K562 (cell line): Measurements from ENCODE around the gene SPAG4. TPM values are rescaled to one million over a fixed set of nuclear protein-coding genes. Genes with fewer than 3 reads are reported as not detected.

ENCODE experiments used
- ATAC-seq: fragments of 200-7000 bp; cut with Tn5 transposase; 3 replicates; pipeline ENCODE4 v1.9.1; 2020; ENCODE audit warnings: moderate library complexity
- BruUV-seq: library from RNA; stranded (reverse); fragments of 400-500 nt; replicated peaks from 2 replicates; lab custom pipeline; 2021; lab: Mats Ljungman, UMichigan
- CTCF ChIA-PET: fragments of 300-600 bp; formaldehyde crosslinking; extraction: SDS; loops from one replicate; lab custom pipeline; 2021; ENCODE audit warnings: low intra/inter-chr PET ratio; lab: Yijun Ruan, JAX
- POLR2A ChIA-PET: fragments of 300-600, 350-650 bp; sonication (Branson Sonifier 250); formaldehyde crosslinking; extraction: SDS; loops from one replicate; lab custom pipeline; 2021; ENCODE audit warnings: antibody characterized with exemption, inconsistent platforms; lab: Yijun Ruan, JAX
- DNase-seq, 4 experiments: peaks; one replicate each; pipeline versions ENCODE4 v3.0.0 to v3.0.0-alpha.2; 2011 to 2018; ENCODE audit warnings: low spot score in 3 of 4, mixed read lengths in 3 of 4; ENCODE audit errors: extremely low read depth in 1 of 4
- FAIRE-seq: peaks from 2 replicates; lab custom pipeline; 2011; peaks lifted over from hg19 to GRCh38; lab: Jason Lieb, UNC
- H2AFZ ChIP-seq: 2 replicates; pipeline ENCODE4 v1.6.0; 2011; ENCODE audit warnings: low read depth, low read length, control low read depth, inconsistent platforms
- H3K27ac ChIP-seq: fragments of 200-600 bp; 3 replicates; pipeline ENCODE4 v1.8.0; 2011; ENCODE audit warnings: low read depth, mild to moderate bottlenecking, control low read depth, inconsistent platforms, low read length, moderate library complexity, mixed read lengths; ENCODE audit errors: extremely low read depth
- H3K27me3 ChIP-seq, 2 experiments: fragments of 300-600 bp in 1 of 2; 2 replicates in 1 of 2; 3 replicates in 1 of 2; pipeline versions ENCODE4 v1.6.0 to v1.8.0; 2011; ENCODE audit warnings: inconsistent platforms in 2 of 2, low read length in 2 of 2, mild to moderate bottlenecking in 1 of 2, mixed read lengths in 1 of 2, moderate library complexity in 1 of 2; ENCODE audit not compliant: control insufficient read depth in 2 of 2, insufficient read depth in 2 of 2
- H3K36me3 ChIP-seq: fragments of 300-600 bp; 3 replicates; pipeline ENCODE4 v1.8.0; 2011; ENCODE audit warnings: mild to moderate bottlenecking, low read length, inconsistent platforms; ENCODE audit not compliant: control insufficient read depth, insufficient read depth
- H3K4me1 ChIP-seq, 2 experiments: fragments of 200-600 bp in 1 of 2; replicated peaks in 1 of 2; 2 replicates in 1 of 2; 3 replicates in 1 of 2; pipeline versions ENCODE4 v1.5.1 to v1.8.0; 2011; ENCODE audit warnings: inconsistent platforms in 2 of 2, low read length in 2 of 2, mild to moderate bottlenecking in 1 of 2, mixed read lengths in 1 of 2, moderate library complexity in 1 of 2; ENCODE audit not compliant: control insufficient read depth in 2 of 2, insufficient read depth in 2 of 2
- H3K4me2 ChIP-seq: 2 replicates; pipeline ENCODE4 v1.6.1; 2011; ENCODE audit warnings: low read length, control low read depth, inconsistent platforms, mixed read lengths; ENCODE audit not compliant: insufficient read depth
- H3K4me3 ChIP-seq: fragments of 200-600 bp; sonication (generic), shearing (Covaris generic); 2 replicates; pipeline ENCODE4 v1.5.1; 2016; ENCODE audit warnings: control low read depth, inconsistent platforms
- H3K79me2 ChIP-seq: fragments of 200-600 bp; 3 replicates; pipeline ENCODE4 v1.8.0; 2011; ENCODE audit warnings: low read length, inconsistent platforms; ENCODE audit not compliant: control insufficient read depth, insufficient read depth
- H3K9ac ChIP-seq, 2 experiments: 2 replicates each; pipeline versions ENCODE4 v1.6.0 to v1.6.1; 2011; ENCODE audit warnings: low read depth in 2 of 2, low read length in 2 of 2, control low read depth in 1 of 2, inconsistent platforms in 1 of 2, mild to moderate bottlenecking in 1 of 2, mixed read lengths in 1 of 2; ENCODE audit not compliant: insufficient read depth in 1 of 2
- H3K9me1 ChIP-seq: one replicate; pipeline ENCODE4 v1.6.0; 2011; ENCODE audit warnings: inconsistent platforms, mild to moderate bottlenecking, low read length, moderate library complexity; ENCODE audit not compliant: control insufficient read depth, insufficient read depth
- H3K9me3 ChIP-seq: replicated peaks from 2 replicates; pipeline ENCODE4 v1.5.1; 2011; ENCODE audit warnings: low read depth, low read length, inconsistent platforms; ENCODE audit not compliant: control insufficient read depth, insufficient read depth
- H4K20me1 ChIP-seq: replicated peaks from 2 replicates; pipeline ENCODE4 v1.6.1; 2011; ENCODE audit warnings: low read length, inconsistent platforms, mixed read lengths; ENCODE audit not compliant: control insufficient read depth, insufficient read depth
- JUN ChIP-seq, 2 experiments: sonication (generic) in 1 of 2; formaldehyde crosslinking in 1 of 2; IDR thresholded peaks; 2 replicates each; pipeline versions ENCODE4 v1.6.1 to v1.8.0; 2012 to 2022; ENCODE audit warnings: borderline replicate concordance in 2 of 2, mild to moderate bottlenecking in 2 of 2, improper control_type of control experiment in 1 of 2, low read depth in 1 of 2, low read length in 1 of 2, missing genetic modification reagents in 1 of 2
- LEF1 ChIP-seq: fragments of 450-650 bp; IDR thresholded peaks from 2 replicates; pipeline ENCODE4 v1.6.1; 2016; ENCODE audit warnings: mild to moderate bottlenecking
- NFIC ChIP-seq: fragments of 450-650 bp; IDR thresholded peaks from 2 replicates; pipeline ENCODE4 v1.6.1; 2017; ENCODE audit warnings: mild to moderate bottlenecking, inconsistent platforms
- TCF7L2 ChIP-seq: fragments of 150-350 bp; IDR thresholded peaks from 2 replicates; pipeline ENCODE4 v1.6.1; 2016; ENCODE audit warnings: low read depth, mild to moderate bottlenecking, low read length, moderate library complexity
- ZNF57 ChIP-seq: fragments of 450-650 bp; formaldehyde crosslinking; IDR thresholded peaks from 2 replicates; pipeline ENCODE4 v1.4.0; 2020; ENCODE audit warnings: mild to moderate bottlenecking, moderate library complexity
- WGBS: fragments of 100-300 bp; shearing (Covaris generic); methylation state at CpG from one replicate; pipeline ENCODE4 v1.1.6; 2016; ENCODE audit warnings: low coverage, mixed read lengths; ENCODE audit not compliant: insufficient coverage; ENCODE audit errors: missing lambda C conversion rate; 5-methylcytosine and 5-hydroxymethylcytosine counted together
- in situ Hi-C: fragments of 300-500 bp; cut with MboI; formaldehyde crosslinking; loops from 4 replicates; pipeline ENCODE4 v1.15.0; 2018; ENCODE audit warnings: inconsistent platforms, mixed read lengths
- intact Hi-C: fragments of 100-400 bp; cut with micrococcal nuclease; formaldehyde crosslinking; loops from 2 replicates; pipeline ENCODE4 v1.14.2; 2022
- polyA plus RNA-seq, 8 experiments: library from polyadenylated mRNA; depleted of rRNA in 4 of 8; stranded (reverse) in 5 of 8; unstranded in 3 of 8; fragments of >200 nt; fragmentation: Nextera tagmentation in 2 of 8; fragmentation: Illumina TruSeq in 1 of 8; extraction: Ambion mirVana in 2 of 8; extraction: Trizol in 1 of 8; gene quantifications; 2 replicates each; pipeline versions ENCODE4 v1.2.1 to v1.2.3, GENCODE V29; 2011 to 2014; ENCODE audit warnings: inconsistent platforms in 1 of 8, missing spikeins in 1 of 8
- total RNA-seq, 7 experiments: library from RNA; depleted of rRNA in 6 of 7; stranded (reverse); fragments of >200 nt in 6 of 7; fragmentation: Illumina TruSeq in 2 of 7; extraction: Trizol in 2 of 7; gene quantifications; 2 replicates each; pipeline versions ENCODE4 v1.2.1 to v1.2.3, GENCODE V29; 2011 to 2021; ENCODE audit warnings: low replicate concordance in 1 of 7
- TF ChIP-seq, protein P1 (sequence below): fragments of 450-650 bp; formaldehyde crosslinking; IDR thresholded peaks from 2 replicates; pipeline ENCODE4 v1.4.0; 2020; ENCODE audit warnings: mild to moderate bottlenecking

SPAG4 gene
- total and polyA plus RNA-seq, 9 of the 15 experiments (the other 6 are each of a cell fraction or from before 2014, with no cell fraction given): 1.6 to 11.4 (median 4.6) TPM

DNA sequence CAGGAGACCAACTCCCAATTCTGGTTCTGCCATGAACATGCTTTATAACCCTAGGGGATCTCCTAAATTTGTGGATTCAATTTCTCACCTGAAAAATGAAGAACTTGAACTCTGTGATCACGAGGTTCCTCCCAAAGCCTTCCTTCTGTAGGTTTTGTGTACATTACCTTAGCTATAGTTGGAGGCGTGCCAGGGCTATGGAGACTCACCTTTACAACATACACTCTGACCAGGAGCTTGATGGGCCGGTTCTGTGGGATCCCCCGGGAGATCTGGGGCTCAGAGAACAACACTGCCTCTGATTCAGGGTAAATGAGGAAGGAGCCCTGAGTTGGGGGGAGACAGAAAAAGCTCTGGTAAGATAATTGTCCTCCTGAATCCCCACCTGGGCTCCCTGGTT is 39.7 kb upstream of the SPAG4 start:
- no peak overlapping the region for H2AFZ ChIP-seq
- H3K4me2 ChIP-seq: no peak overlapping the region

GRCh38 chr20:35576816-35577215 is 38.8 kb upstream of the SPAG4 start:
- H3K4me3 ChIP-seq: no peak overlapping the region
- no peak overlapping the region for H2AFZ ChIP-seq
- CTCF ChIA-PET: no interaction called here
- FAIRE-seq: no peak
- H3K4me1 ChIP-seq: no peaks in the 10 kb centered on the region
- POLR2A ChIA-PET: interaction anchor here (0.6 kb wide), 1 partner anchor 331 kb away, joined by 3 read pairs; no protein-coding TSS in a partner anchor
- TF ChIP-seq TCF7L2 (no peak), JUN (IDR thresholded peaks at IDR 0.05; ENCODE audit: borderline replicate concordance, low read depth, low read length) (no peak), JUN (CRISPR knock-in tag; IDR thresholded peaks at IDR 0.05; ENCODE audit: borderline replicate concordance) (no peak), LEF1 (no peak)
- H4K20me1 ChIP-seq: no peaks in the 10 kb centered on the region
- BruUV-seq: no TSS peak
- in situ Hi-C loops (no loop called here), intact Hi-C loops (no loop called here)
- H3K9ac ChIP-seq: peak overlapping the region in 1 of 2 experiments; percentile 69; a peak in 1 of 4 replicates
- 2% methylated on average over 3 of the region's 3 CpGs for WGBS
- no peaks in the 10 kb centered on the region for H3K9me3 ChIP-seq
- H3K27ac ChIP-seq: no peak overlapping the region
- no peaks in the 10 kb centered on the region for H3K36me3 ChIP-seq
- H3K79me2 ChIP-seq: no peaks in the 10 kb centered on the region
- DNase-seq: no peak
- no peaks in the 10 kb centered on the region for H3K9me1 ChIP-seq
- H3K4me2 ChIP-seq: no peak overlapping the region
- no peaks in the 10 kb centered on the region; a peak in 1 of 5 replicates for H3K27me3 ChIP-seq
- peak; percentile 43; the same call in 1 of the 3 replicates for ATAC-seq

More for the DNA sequence above, 39.7 kb upstream of the SPAG4 start:
- H3K27me3 ChIP-seq: no peaks in the 10 kb centered on the region; a peak in 1 of 5 replicates
- no peak overlapping the region for H3K4me3 ChIP-seq
- BruUV-seq: no TSS peak
- no peaks in the 10 kb centered on the region for H3K79me2 ChIP-seq
- H3K9me3 ChIP-seq: no peaks in the 10 kb centered on the region
- DNase-seq (no peak), ATAC-seq (no peak), FAIRE-seq (no peak)
- TF ChIP-seq NFIC: 0 out of 2 replicates have a peak, but pooled peaks have one; percentile 13
- TF ChIP-seq, protein P1, sequence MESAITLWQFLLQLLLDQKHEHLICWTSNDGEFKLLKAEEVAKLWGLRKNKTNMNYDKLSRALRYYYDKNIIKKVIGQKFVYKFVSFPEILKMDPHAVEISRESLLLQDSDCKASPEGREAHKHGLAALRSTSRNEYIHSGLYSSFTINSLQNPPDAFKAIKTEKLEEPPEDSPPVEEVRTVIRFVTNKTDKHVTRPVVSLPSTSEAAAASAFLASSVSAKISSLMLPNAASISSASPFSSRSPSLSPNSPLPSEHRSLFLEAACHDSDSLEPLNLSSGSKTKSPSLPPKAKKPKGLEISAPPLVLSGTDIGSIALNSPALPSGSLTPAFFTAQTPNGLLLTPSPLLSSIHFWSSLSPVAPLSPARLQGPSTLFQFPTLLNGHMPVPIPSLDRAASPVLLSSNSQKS (CRISPR knock-in tag): no peak
- no peak for TF ChIP-seq ZNF57 (CRISPR knock-in tag)
- no peaks in the 10 kb centered on the region for H3K9me1 ChIP-seq
- CTCF ChIA-PET: no interaction called here
- in situ Hi-C loops (no loop called here), intact Hi-C loops (no loop called here)
- H3K36me3 ChIP-seq: no peaks in the 10 kb centered on the region
- 2% methylated on average over 4 of the region's 4 CpGs for WGBS
- H3K4me1 ChIP-seq: no peaks in the 10 kb centered on the region
- H4K20me1 ChIP-seq: no peaks in the 10 kb centered on the region
- POLR2A ChIA-PET: interaction anchor here (1.0 kb wide), 1 partner anchor 17 kb away, joined by 5 read pairs; no protein-coding TSS in a partner anchor
- no peak overlapping the region for H3K9ac ChIP-seq
- no peak overlapping the region for H3K27ac ChIP-seq
